GM12864 (cell line): ENCODE results near the gene MGLL.

Source experiments
- DNase-seq: peaks from one replicate; pipeline ENCODE4 v3.0.0-alpha.2; 2011; ENCODE audit warnings: low read depth
- H3K4me3 ChIP-seq: 2 replicates; pipeline ENCODE4 v1.5.1; 2011; ENCODE audit warnings: mild to moderate bottlenecking, low read depth, low read length, control low read depth
- CTCF ChIP-seq: IDR thresholded peaks from 2 replicates; pipeline ENCODE4 v1.5.1; 2011; ENCODE audit warnings: low read depth, mild to moderate bottlenecking, moderate library complexity, low read length, control low read depth, inconsistent platforms; ENCODE audit errors: missing control alignments

Gene MGLL

DNA sequence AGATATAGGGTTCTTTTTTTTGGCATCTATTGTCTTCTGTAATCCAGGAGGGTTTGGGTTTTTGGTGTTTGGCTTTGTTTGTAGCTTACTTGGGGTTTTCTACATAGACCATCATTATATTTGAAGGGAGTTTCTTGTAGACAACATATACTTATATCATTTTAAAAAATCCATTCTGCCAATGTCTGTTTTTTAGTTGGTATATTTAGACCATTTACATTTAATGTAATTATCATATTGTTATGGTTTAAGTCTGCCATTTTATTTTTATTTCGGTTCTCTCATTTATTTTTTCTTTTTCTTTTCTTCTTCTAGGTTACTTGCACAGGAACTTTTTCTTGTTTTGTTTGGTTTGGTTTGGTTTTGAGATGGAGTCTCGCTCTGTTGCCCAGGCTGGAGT lies 5.5 kb upstream of the MGLL start:
- no peak for TF ChIP-seq CTCF
- no peak for DNase-seq
- H3K4me3 ChIP-seq = no peak overlapping the region

DNA sequence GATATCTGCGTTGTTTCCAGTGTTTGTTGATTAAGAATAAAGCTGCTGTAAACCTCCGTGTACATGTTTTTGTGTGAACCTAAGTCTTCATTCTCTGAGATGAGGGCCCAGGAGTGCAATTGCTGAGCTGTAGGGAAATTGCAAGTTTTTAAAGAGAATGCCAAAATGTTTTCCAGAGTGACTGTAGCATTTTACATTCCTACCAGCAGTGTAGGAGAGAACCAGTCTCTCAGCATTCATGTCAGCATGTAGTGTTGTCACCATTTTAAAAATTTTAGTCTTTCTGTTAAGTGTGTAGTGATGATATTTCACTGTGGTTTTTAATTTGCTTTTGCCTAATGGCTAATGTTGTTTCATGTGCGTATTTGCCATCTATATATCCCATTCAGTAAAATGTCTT lies 3.4 kb upstream of the MGLL start:
- DNase-seq = no peak
- no peak overlapping the region for H3K4me3 ChIP-seq
- no peak for TF ChIP-seq CTCF

GRCh38 chr3:127824151-127824825 lies 2.0 kb upstream of the MGLL start:
- no peak overlapping the region for H3K4me3 ChIP-seq
- no peak for TF ChIP-seq CTCF
- DNase-seq = no peak

DNA sequence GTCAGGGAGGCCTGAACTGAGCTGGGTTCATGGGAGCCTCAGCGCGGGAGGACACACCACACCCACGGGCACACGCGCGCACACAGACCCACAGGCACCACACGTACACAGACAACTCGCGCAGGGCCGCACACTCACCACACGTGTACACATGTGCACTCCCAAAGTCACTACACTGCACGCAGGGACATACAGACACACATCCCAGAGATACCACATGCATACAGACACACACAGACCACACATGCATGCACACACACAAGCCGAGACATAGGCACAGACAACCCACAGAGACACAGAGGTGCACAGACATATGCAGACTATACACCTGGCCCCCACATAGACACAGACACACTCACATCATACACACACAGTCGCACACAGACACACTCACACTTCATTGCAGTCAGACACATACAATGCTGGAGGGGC lies 1.1 kb upstream of the MGLL start:
- TF ChIP-seq CTCF = no peak
- DNase-seq = no peak
- peak overlapping the region; percentile 85 for H3K4me3 ChIP-seq

GRCh38 chr3:127822682-127823425 lies 539 bp upstream of the MGLL start:
- no peak for TF ChIP-seq CTCF
- peak overlapping the region; percentile 85 for H3K4me3 ChIP-seq
- DNase-seq = no peak

GRCh38 chr3:127821394-127821793 lies 921 bp downstream of the MGLL start:
- TF ChIP-seq CTCF = no peak
- DNase-seq = no peak
- peak overlapping the region; percentile 85 for H3K4me3 ChIP-seq
